Sigmoid colon (tissue), 7 donors: ENCODE data around the gene OR2A42. TPM values are rescaled to one million over a fixed set of nuclear protein-coding genes. Genes with fewer than 3 reads are reported as not detected.
A peak's percentile ranks its signal among the peaks of the same experiment; 100 is the strongest.
"Not testable (repeated sequence)": the region's sequence is repeated elsewhere in the genome, so short reads cannot be mapped to it uniquely, and the experiment has no call there.

Experiments used
- DNase-seq: peaks from one replicate; pipeline ENCODE4 v3.0.0-alpha.2; 2019
- H3K27ac ChIP-seq, 4 donors: fragments of 200-600 bp; sonication (generic); one replicate each; pipeline ENCODE4 v1.5.1; 2016 to 2019; ENCODE audit warnings: mild to moderate bottlenecking in 1 of 4
- H3K27me3 ChIP-seq, 3 donors: fragments of 200-600 bp; sonication (generic); one replicate each; pipeline ENCODE4 v1.5.1; 2019; ENCODE audit warnings: mild to moderate bottlenecking in 1 of 3
- H3K36me3 ChIP-seq, 4 donors: fragments of 200-600 bp; sonication (generic); one replicate each; pipeline ENCODE4 v1.5.1; 2016 to 2019
- H3K4me1 ChIP-seq, 4 donors: fragments of 200-600 bp; sonication (generic); one replicate each; pipeline ENCODE4 v1.5.1; 2017 to 2019
- H3K4me3 ChIP-seq, 4 donors: fragments of 200-600 bp; sonication (generic); one replicate each; pipeline ENCODE4 v1.5.1; 2017 to 2019; ENCODE audit warnings: mild to moderate bottlenecking in 2 of 4, moderate library complexity in 1 of 4
- H3K9me3 ChIP-seq, 4 donors: fragments of 200-600 bp in 3 of 4; sonication (generic) in 3 of 4; one replicate each; pipeline versions ENCODE4 v1.5.1 to v1.6.1; 2013 to 2019
- CTCF ChIP-seq, 4 experiments: fragments of 450-650 bp in 3 of 4; fragments of 200-600 bp in 1 of 4; IDR thresholded peaks; one replicate each; pipeline ENCODE4 v1.5.1; 2016 to 2019; ENCODE audit warnings: antibody characterized with exemption in 4 of 4, mild to moderate bottlenecking in 3 of 4, moderate library complexity in 2 of 4
- EP300 ChIP-seq, 4 donors: sonication (generic); formaldehyde crosslinking; IDR thresholded peaks; one replicate each; pipeline ENCODE4 v1.6.1; 2017; ENCODE audit warnings: antibody characterized with exemption in 4 of 4
- POLR2A ChIP-seq, 2 donors: fragments of 450-650 bp; IDR thresholded peaks; one replicate each; pipeline ENCODE4 v1.6.1; 2016; ENCODE audit warnings: antibody characterized with exemption in 2 of 2, mild to moderate bottlenecking in 2 of 2, moderate library complexity in 2 of 2
- POLR2AphosphoS5 ChIP-seq, 4 donors: sonication (generic); formaldehyde crosslinking; IDR thresholded peaks; one replicate each; pipeline ENCODE4 v1.6.1; 2017; ENCODE audit warnings: antibody characterized with exemption in 4 of 4
- WGBS, 2 donors: extraction: QIAGEN DNeasy Blood & Tissue Kit; methylation state at CpG; one replicate each; pipeline ENCODE4 v1.1.7; 2013; 5-methylcytosine and 5-hydroxymethylcytosine counted together
- intact Hi-C: fragments of 100-400 bp; cut with DNase I; formaldehyde crosslinking; loops from one replicate; pipeline ENCODE4 v1.15.1; 2023
- polyA plus RNA-seq, 3 donors: library from polyadenylated mRNA; stranded (reverse); fragments of 200-250 nt; gene quantifications; one replicate each; pipeline ENCODE4 v1.2.3, GENCODE V29; 2013
- total RNA-seq, 4 donors: library from RNA; depleted of rRNA; stranded (reverse); fragments of >200 nt; gene quantifications; one replicate each; pipeline ENCODE4 v1.1.0, GENCODE V29; 2016
- donor health status: healthy with polysubstance abuse.
- donor health status: Bipolar disorder and iron deficiency.
- donor health status: healthy.

OR2A42 gene
- total and polyA plus RNA-seq, 7 donors: 0.06 to 0.28 (median 0.16) TPM; not detected in 4

GRCh38 chr7:144256112-144256511, 16.7 kb upstream of the OR2A42 start:
- H3K27me3 ChIP-seq: no peaks in the 10 kb centered on the region
- no peak for DNase-seq
- H3K27ac ChIP-seq: no peak overlapping the region
- H3K9me3 ChIP-seq: no peaks in the 10 kb centered on the region
- H3K36me3 ChIP-seq: no peaks in the 10 kb centered on the region
- no peak for TF ChIP-seq EP300 (IDR thresholded peaks at IDR 0.05)
- no peak for TF ChIP-seq POLR2AphosphoS5 (IDR thresholded peaks at IDR 0.05)
- TF ChIP-seq CTCF (IDR thresholded peaks at IDR 0.05): no peak
- TF ChIP-seq POLR2A (IDR thresholded peaks at IDR 0.05): no peak
- H3K4me3 ChIP-seq: no peak overlapping the region
- intact Hi-C loops: no loop called here
- no peaks in the 10 kb centered on the region for H3K4me1 ChIP-seq
- WGBS, 2 donors: 93% methylated on average over 3 of the region's 3 CpGs

GRCh38 chr7:144255471-144255897, 16.1 kb upstream of the OR2A42 start:
- intact Hi-C loops: no loop called here
- DNase-seq: peak; percentile 37

GRCh38 chr7:144252307-144252706, 12.9 kb upstream of the OR2A42 start:
- intact Hi-C loops, H3K4me3 ChIP-seq, H3K4me1 ChIP-seq, H3K9me3 ChIP-seq, DNase-seq, H3K27me3 ChIP-seq, H3K27ac ChIP-seq, H3K36me3 ChIP-seq: not testable (repeated sequence)
- WGBS, 2 donors: no CpG with 5 or more reads among the region's 4 CpGs

More at GRCh38 chr7:144255471-144255897, 16.1 kb upstream of the OR2A42 start:
- H3K36me3 ChIP-seq: no peaks in the 10 kb centered on the region
- no peaks in the 10 kb centered on the region for H3K9me3 ChIP-seq
- WGBS, 2 donors: 85 to 90% methylated on average over 5 of the region's 5 CpGs
- no peaks in the 10 kb centered on the region for H3K4me1 ChIP-seq
- no peak overlapping the region for H3K4me3 ChIP-seq
- TF ChIP-seq CTCF (IDR thresholded peaks at IDR 0.05) (no peak), POLR2AphosphoS5 (IDR thresholded peaks at IDR 0.05) (no peak), POLR2A (IDR thresholded peaks at IDR 0.05) (no peak), EP300 (IDR thresholded peaks at IDR 0.05) (no peak)
- H3K27ac ChIP-seq: no peak overlapping the region
- no peaks in the 10 kb centered on the region for H3K27me3 ChIP-seq

GRCh38 chr7:144247674-144248330, 8.4 kb upstream of the OR2A42 start:
- H3K4me3 ChIP-seq, H3K36me3 ChIP-seq, H3K4me1 ChIP-seq, H3K27ac ChIP-seq, DNase-seq, H3K9me3 ChIP-seq, H3K27me3 ChIP-seq, intact Hi-C loops: not testable (repeated sequence)
- WGBS, 2 donors: no CpG with 5 or more reads among the region's 1 CpG

- H3K4me1 ChIP-seq, H3K27me3 ChIP-seq, intact Hi-C loops, DNase-seq, H3K27ac ChIP-seq, H3K36me3 ChIP-seq, H3K9me3 ChIP-seq, H3K4me3 ChIP-seq: not testable (repeated sequence)
- WGBS, 2 donors: no CpG with 5 or more reads among the region's 5 CpGs
These were observed 7.6 kb upstream of the OR2A42 start for GRCh38 chr7:144246967-144247366.

GRCh38 chr7:144245372-144245771, 6.0 kb upstream of the OR2A42 start:
- intact Hi-C loops: not testable (repeated sequence)
- no CpG with 5 or more reads among the region's 2 CpGs for WGBS, 2 donors

GRCh38 chr7:144238530-144239082, 799 bp downstream of the OR2A42 start:
- H3K9me3 ChIP-seq, intact Hi-C loops, H3K27me3 ChIP-seq, H3K4me1 ChIP-seq, H3K4me3 ChIP-seq, H3K36me3 ChIP-seq, H3K27ac ChIP-seq, DNase-seq: not testable (repeated sequence)
- 87 to 90% methylated on average over 2 of the region's 2 CpGs for WGBS, 2 donors

More at GRCh38 chr7:144245372-144245771, 6.0 kb upstream of the OR2A42 start:
- not testable (repeated sequence) for H3K4me3 ChIP-seq, H3K27ac ChIP-seq, H3K4me1 ChIP-seq, DNase-seq, H3K9me3 ChIP-seq, H3K36me3 ChIP-seq, H3K27me3 ChIP-seq

GRCh38 chr7:144233039-144233438, 6.4 kb downstream of the OR2A42 start:
- H3K36me3 ChIP-seq, H3K27me3 ChIP-seq, H3K27ac ChIP-seq, H3K4me1 ChIP-seq, DNase-seq, intact Hi-C loops, H3K4me3 ChIP-seq, H3K9me3 ChIP-seq: not testable (repeated sequence)
- whole genome bisulfite sequencing, 2 donors: 96 to 98% methylated on average over 1 of the region's 1 CpG

- H3K9me3 ChIP-seq, DNase-seq, H3K27me3 ChIP-seq, H3K27ac ChIP-seq, intact Hi-C loops, H3K4me3 ChIP-seq, H3K36me3 ChIP-seq, H3K4me1 ChIP-seq: not testable (repeated sequence)
- WGBS, 2 donors: no CpG with 5 or more reads among the region's 2 CpGs
These were observed 8.4 kb downstream of the OR2A42 start for GRCh38 chr7:144231027-144231426.

- WGBS, 2 donors: 84 to 97% methylated on average over 1 of the region's 3 CpGs
- DNase-seq, H3K4me1 ChIP-seq, H3K9me3 ChIP-seq, intact Hi-C loops, H3K4me3 ChIP-seq, H3K27ac ChIP-seq, H3K27me3 ChIP-seq, H3K36me3 ChIP-seq: not testable (repeated sequence)
These were observed 10.6 kb downstream of the OR2A42 start for GRCh38 chr7:144228810-144229209.

GRCh38 chr7:144226866-144227265, 12.5 kb downstream of the OR2A42 start:
- DNase-seq, H3K9me3 ChIP-seq: not testable (repeated sequence)
- 84 to 87% methylated on average over 3 of the region's 4 CpGs for WGBS, 2 donors

More at GRCh38 chr7:144226866-144227265, 12.5 kb downstream of the OR2A42 start:
- intact Hi-C loops, H3K4me3 ChIP-seq, H3K36me3 ChIP-seq, H3K27me3 ChIP-seq, H3K4me1 ChIP-seq, H3K27ac ChIP-seq: not testable (repeated sequence)
